ENCODE results near the gene SINHCAF.
"Not testable (repeated sequence)": the region's sequence is repeated elsewhere in the genome, so short reads cannot be mapped to it uniquely, and the experiment has no call there.

SINHCAF gene

GRCh38 chr12:31257784-31258183, 68.2 kb downstream of the SINHCAF start:
- TF ChIP-seq SPI1 (IDR thresholded peaks at IDR 0.05; ENCODE audit: borderline replicate concordance, low read depth) (no peak), CTCF (IDR thresholded peaks at IDR 0.05; ENCODE audit: insufficient read depth, low read length) (no peak), POLR2AphosphoS5 (IDR thresholded peaks at IDR 0.05; ENCODE audit: low read depth) (no peak), REST (IDR thresholded peaks at IDR 0.05; ENCODE audit: insufficient replicate concordance, low read depth) (no peak), GABPA (IDR thresholded peaks at IDR 0.05; ENCODE audit: low read depth) (no peak)
- Histone ChIP-seq H3K27me3 (ENCODE audit: insufficient read depth, poor library complexity, severe bottlenecking) (no peaks in the 10 kb centered on the region), H3K4me3 (replicated peaks; ENCODE audit: insufficient read depth, low read length) (no peak overlapping the region), H3K27ac (replicated peaks) (no peak overlapping the region)
- DNase-seq (ENCODE audit: low read depth in 1 of 2, low spot score in 1 of 2) = no peak

- not testable (repeated sequence) for H3K27ac ChIP-seq (replicated peaks); H3K27me3 ChIP-seq (ENCODE audit: insufficient read depth, poor library complexity, severe bottlenecking)
- peak in 1 of 2 experiments; percentile 6 for DNase-seq (ENCODE audit: low read depth in 1 of 2, low spot score in 1 of 2)
- H3K4me3 ChIP-seq (replicated peaks; ENCODE audit: insufficient read depth, low read length) = peak overlapping the region; percentile 29
Measured at GRCh38 chr12:31251707-31252611, 74.0 kb downstream of the SINHCAF start.

- TF ChIP-seq SPI1 (IDR thresholded peaks at IDR 0.05; ENCODE audit: borderline replicate concordance, low read depth) = no peak
- no peak for TF ChIP-seq CTCF (IDR thresholded peaks at IDR 0.05; ENCODE audit: insufficient read depth, low read length)
- TF ChIP-seq POLR2AphosphoS5 (IDR thresholded peaks at IDR 0.05; ENCODE audit: low read depth) = no peak
- no peak for TF ChIP-seq GABPA (IDR thresholded peaks at IDR 0.05; ENCODE audit: low read depth)
- TF ChIP-seq REST (IDR thresholded peaks at IDR 0.05; ENCODE audit: insufficient replicate concordance, low read depth) = no peak
- Histone ChIP-seq H3K27me3 (ENCODE audit: insufficient read depth, poor library complexity, severe bottlenecking) (no peaks in the 10 kb centered on the region), H3K4me3 (replicated peaks; ENCODE audit: insufficient read depth, low read length) (no peak overlapping the region), H3K27ac (replicated peaks) (no peak overlapping the region)
- DNase-seq (ENCODE audit: low read depth in 1 of 2, low spot score in 1 of 2) = no peak
Measured at GRCh38 chr12:31250179-31250578, 75.8 kb downstream of the SINHCAF start.

GRCh38 chr12:31249356-31249755, 76.6 kb downstream of the SINHCAF start:
- no peaks in the 10 kb centered on the region for H3K27me3 ChIP-seq (ENCODE audit: insufficient read depth, poor library complexity, severe bottlenecking)
- DNase-seq (ENCODE audit: low read depth in 1 of 2, low spot score in 1 of 2) = peak in 1 of 2 experiments; percentile 7
- no peak overlapping the region for H3K27ac ChIP-seq (replicated peaks)
- no peak overlapping the region for H3K4me3 ChIP-seq (replicated peaks; ENCODE audit: insufficient read depth, low read length)
- TF ChIP-seq SPI1 (IDR thresholded peaks at IDR 0.05; ENCODE audit: borderline replicate concordance, low read depth) (no peak), POLR2AphosphoS5 (IDR thresholded peaks at IDR 0.05; ENCODE audit: low read depth) (no peak), REST (IDR thresholded peaks at IDR 0.05; ENCODE audit: insufficient replicate concordance, low read depth) (no peak), GABPA (IDR thresholded peaks at IDR 0.05; ENCODE audit: low read depth) (no peak), CTCF (IDR thresholded peaks at IDR 0.05; ENCODE audit: insufficient read depth, low read length) (no peak)
